Measurements from ENCODE around the gene LONRF3.

Gene LONRF3

DNA sequence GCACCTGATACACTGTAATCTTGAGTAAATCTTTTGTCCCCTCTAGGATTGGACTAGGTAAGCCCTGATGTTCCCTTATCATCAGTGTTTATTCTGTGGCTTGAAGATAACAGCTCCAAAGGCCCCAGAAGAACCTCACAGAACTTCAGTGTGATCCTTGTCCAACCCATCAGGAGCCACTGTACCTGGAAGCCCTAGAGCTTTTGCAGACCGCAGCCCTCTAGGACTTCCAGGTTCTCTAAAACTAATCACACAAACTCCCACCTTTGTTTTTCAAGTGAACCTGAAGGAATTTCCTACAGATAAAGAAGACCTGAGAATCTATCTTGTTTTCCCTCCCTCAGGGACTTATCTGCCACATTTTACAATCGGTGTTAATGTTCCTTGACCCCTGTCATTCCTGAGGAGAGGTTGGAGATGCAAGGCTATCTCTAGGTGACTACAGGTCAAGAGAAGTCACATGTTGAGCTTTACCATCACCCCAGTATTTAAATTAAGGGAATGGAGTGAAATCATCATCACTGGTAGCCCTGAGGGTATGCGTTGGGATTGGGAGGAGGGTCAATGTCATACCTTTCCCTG, 32.9 kb downstream of the LONRF3 start:
- Histone ChIP-seq H3K4me1 (no peaks in the 10 kb centered on the region), H3K9me3 (no peaks in the 10 kb centered on the region), H3K36me3 (peaks cover 0 to 25% (median 10%) of the 10 kb centered on the region in 3 donors), H3K27ac (no peak overlapping the region), H3K4me3 (no peak overlapping the region), H3K27me3 (no peaks in the 10 kb centered on the region)
- no peak for TF ChIP-seq CTCF (IDR thresholded peaks at IDR 0.05)
- no peak for DNase-seq
- intact Hi-C loops (cut with DNase I; ENCODE audit: low total_unique reads), result loop anchor here (10.0 kb wide), 1 partner anchor 162 kb away; no protein-coding TSS in a partner anchor

GRCh38 chrX:119008110-119008744, 33.8 kb downstream of the LONRF3 start:
- no peak for DNase-seq
- Histone ChIP-seq H3K4me1 (no peaks in the 10 kb centered on the region), H3K27ac (no peak overlapping the region), H3K9me3 (no peaks in the 10 kb centered on the region), H3K36me3 (peaks cover 0 to 33% (median 10%) of the 10 kb centered on the region in 3 donors), H3K27me3 (no peaks in the 10 kb centered on the region), H3K4me3 (no peak overlapping the region)
- intact Hi-C loops (cut with DNase I; ENCODE audit: low total_unique reads), result loop anchor here (10.0 kb wide), 1 partner anchor 163 kb away; no protein-coding TSS in a partner anchor
- TF ChIP-seq CTCF (IDR thresholded peaks at IDR 0.05), result peak; percentile 28 to 38

DNA sequence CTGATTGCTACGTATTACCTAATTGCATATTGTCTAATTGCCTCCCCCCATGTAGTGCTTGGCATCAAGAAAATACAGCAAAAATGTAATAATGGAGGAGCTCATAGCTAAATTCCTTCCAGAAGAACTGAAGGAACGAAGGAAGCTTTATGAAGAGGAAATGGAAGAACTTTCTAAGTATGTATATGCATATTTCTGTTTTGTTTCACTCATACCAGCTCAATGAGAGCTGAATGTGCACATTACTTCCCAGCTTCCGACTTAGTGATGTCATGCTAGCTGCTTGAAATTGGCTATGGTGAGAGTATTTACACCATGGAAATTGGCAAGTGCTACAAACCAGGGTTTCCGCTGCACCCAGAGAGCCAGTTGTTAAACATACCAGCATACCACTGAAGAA, 34.7 kb downstream of the LONRF3 start:
- Histone ChIP-seq H3K4me1 (no peaks in the 10 kb centered on the region), H3K4me3 (no peak overlapping the region), H3K9me3 (no peaks in the 10 kb centered on the region), H3K27me3 (no peaks in the 10 kb centered on the region), H3K27ac (no peak overlapping the region), H3K36me3 (peaks cover 0 to 37% (median 10%) of the 10 kb centered on the region in 3 donors)
- intact Hi-C loops (cut with DNase I; ENCODE audit: low total_unique reads), result loop anchor here (10.0 kb wide), 1 partner anchor 164 kb away; no protein-coding TSS in a partner anchor
- no peak for TF ChIP-seq CTCF (IDR thresholded peaks at IDR 0.05)
- DNase-seq, result no peak

- H3K36me3 ChIP-seq, result peaks cover 0 to 39% (median 10%) of the 10 kb centered on the region in 3 donors
- H3K9me3 ChIP-seq, result no peaks in the 10 kb centered on the region
- H3K27me3 ChIP-seq, result no peaks in the 10 kb centered on the region
- H3K4me1 ChIP-seq, result no peaks in the 10 kb centered on the region
- H3K4me3 ChIP-seq, result no peak overlapping the region
- no peak for TF ChIP-seq CTCF (IDR thresholded peaks at IDR 0.05)
- no peak overlapping the region for H3K27ac ChIP-seq
- intact Hi-C loops (cut with DNase I; ENCODE audit: low total_unique reads), result no loop called here
- DNase-seq, result no peak
These were observed 36.1 kb downstream of the LONRF3 start for GRCh38 chrX:119010491-119010890.

DNA sequence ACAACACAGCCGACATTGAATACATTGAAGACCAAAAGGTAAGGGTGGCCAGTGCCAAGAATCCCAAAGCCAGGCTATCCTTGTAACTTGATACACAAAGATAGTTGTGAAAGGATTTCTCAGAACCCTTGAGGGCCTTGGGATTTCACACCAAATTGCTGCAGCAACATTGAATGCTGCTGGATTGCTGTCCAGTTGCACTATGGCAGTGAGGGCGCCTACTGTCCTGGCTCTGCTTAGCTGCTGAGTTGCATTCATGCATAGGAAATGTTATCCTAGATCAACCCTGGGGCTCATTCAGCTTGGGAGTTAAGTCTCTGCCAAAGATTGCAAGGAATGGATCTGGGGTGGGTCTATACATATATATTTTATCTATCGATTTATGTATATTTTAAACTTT, 38.7 kb downstream of the LONRF3 start:
- no peak for TF ChIP-seq CTCF (IDR thresholded peaks at IDR 0.05)
- Histone ChIP-seq H3K4me1 (no peaks in the 10 kb centered on the region), H3K4me3 (no peak overlapping the region), H3K36me3 (peaks cover 0 to 47% (median 24%) of the 10 kb centered on the region in 3 donors), H3K9me3 (no peaks in the 10 kb centered on the region), H3K27ac (no peak overlapping the region), H3K27me3 (no peaks in the 10 kb centered on the region)
- no peak for DNase-seq
- intact Hi-C loops (cut with DNase I; ENCODE audit: low total_unique reads), result no loop called here
